Stimulated activated CD4-positive, alpha-beta T cell treated with anti-CD3 and anti-CD28 coated beads, Interleukin-2, amount 100 ng/mL, for 4 hours (primary cell): ENCODE measurements around the gene C1orf159.
A peak's percentile ranks its signal among the peaks of the same experiment; 100 is the strongest.
"Not testable (repeated sequence)": the region's sequence is repeated elsewhere in the genome, so short reads cannot be mapped to it uniquely, and the experiment has no call there.

Experiments used
- DNase-seq: peaks from one replicate; pipeline ENCODE4 v3.0.0-alpha.2; 2020; ENCODE audit warnings: low read depth

C1orf159 gene

DNA sequence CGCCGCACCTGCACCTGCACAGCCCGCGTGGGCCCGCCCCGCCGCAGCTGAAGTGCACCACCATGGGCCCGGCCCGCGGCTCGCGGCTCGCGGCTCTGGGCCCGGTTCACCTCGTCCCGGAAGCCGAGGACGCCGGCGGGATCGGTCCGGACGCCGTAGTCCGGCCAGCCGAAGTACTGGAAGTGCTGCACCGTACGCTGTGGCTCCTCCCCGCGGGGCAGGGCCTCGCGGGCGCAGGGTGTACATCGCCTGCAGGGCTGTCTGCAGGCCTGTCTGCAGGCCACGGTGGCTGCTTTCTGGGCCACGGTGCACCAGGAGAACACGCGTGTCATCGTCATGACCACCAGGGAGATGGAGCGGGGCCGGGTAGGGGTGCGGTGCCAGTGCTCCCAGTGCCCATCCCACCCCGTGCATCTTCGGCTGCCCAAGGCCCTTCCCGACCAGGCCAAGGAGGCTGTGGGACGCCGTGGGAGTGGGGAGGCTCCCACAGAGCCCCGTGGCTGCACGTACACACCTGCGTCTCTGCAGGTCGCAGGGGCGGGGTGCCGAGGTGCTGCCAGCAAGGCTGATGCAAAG lies 48.5 kb downstream of the C1orf159 start:
- DNase-seq: no peak

GRCh38 chr1:1066403-1067283 lies 49.2 kb downstream of the C1orf159 start:
- DNase-seq: no peak

DNA sequence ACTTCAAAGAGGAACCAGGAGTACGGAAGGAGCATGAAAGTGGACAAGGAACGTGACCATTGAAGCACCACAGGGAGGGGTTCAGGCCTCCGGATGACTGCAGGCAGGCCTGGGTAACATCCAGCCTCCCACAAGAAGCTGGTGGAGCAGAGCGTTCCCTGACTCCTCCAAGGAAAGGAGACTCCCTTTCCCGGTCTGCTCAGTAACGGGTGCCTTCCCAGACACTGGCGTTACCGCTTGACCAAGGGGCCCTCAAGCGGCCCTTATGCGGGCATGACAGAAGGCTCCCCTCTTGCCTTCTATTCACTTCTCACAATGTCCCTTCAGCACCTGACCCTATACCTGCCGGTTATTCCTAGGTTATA lies 50.0 kb downstream of the C1orf159 start:
- not testable (repeated sequence) for DNase-seq

GRCh38 chr1:1065265-1065939 lies 50.5 kb downstream of the C1orf159 start:
- DNase-seq: no peak

DNA sequence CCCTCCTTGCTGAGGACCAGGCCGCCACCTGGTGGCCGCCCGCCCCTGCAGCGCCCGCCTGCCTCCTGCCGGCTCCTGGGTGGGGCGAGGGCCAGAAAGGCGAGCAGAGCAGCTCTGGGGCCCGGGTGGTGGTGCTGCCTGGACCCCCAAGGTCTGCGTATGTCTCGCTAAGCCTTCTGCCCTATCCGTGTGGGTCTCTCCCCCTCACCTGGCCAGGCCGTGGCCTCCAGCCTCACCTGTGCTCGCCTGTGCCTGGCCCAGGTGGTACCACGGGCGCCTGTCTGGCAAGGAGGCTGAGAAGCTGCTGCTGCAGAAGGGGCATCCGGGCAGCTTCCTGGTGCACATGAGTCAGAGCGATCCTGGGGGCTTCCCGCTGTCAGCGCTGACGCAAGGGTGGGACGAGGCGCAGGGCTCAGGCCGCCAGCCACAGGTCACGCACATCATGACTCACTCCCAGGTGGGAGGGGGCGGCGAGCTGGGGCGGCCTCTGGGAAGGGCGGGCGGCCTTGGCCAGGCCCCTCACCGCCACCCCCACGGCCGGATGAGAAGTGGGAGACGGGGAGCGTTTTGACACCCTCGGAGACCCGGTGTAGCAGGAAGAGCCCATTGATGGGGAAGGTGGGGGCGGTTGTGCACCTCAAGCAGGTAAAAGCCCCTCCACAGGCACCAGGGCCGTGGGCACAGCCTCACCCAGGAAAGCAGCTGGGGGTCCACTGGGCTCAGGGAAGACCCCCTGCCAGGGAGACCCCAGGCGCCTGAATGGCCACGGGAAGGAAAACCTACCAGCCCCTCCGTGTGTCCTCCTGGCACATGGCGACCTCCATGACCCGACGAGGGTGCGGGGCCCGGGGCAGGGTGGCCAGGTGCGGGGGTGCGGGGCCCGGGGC lies 51.7 kb downstream of the C1orf159 start:
- peak; percentile 93 for DNase-seq

DNA sequence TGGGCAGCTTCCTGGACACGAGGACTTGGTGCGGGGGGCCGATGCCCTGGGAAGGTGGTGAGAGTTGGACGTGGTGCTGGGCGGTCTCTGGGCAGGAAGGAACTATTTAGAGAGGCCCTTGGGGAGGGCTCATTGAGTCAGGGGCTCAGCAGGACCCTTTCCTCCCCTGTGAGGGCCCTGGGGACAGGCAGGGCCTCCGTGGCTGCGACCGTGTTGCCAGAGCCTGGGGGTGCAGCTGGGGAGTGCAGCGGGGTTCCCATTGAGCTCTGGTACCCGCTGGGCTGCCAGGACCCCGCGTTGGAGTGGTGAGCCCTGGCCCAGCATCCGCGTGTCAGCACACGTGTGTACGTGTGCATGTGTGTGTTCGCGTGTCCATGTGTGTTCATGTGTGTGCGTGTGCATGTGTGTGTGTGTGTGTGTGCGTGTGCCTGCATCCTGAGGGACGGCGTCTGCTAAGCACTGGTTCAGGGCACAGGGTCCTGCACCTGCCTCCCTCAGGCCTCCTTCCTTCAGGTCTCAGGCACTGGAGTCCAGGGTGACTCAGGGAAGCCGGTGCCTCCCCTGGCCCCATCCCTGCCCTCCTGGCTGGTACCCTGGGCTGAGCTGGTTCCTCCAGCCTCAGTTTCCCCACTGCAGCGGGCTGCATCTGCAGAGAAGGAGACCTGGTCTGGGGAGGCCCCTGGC lies 52.5 kb downstream of the C1orf159 start:
- DNase-seq: no peak

GRCh38 chr1:1062348-1063163 lies 53.3 kb downstream of the C1orf159 start:
- DNase-seq: no peak

DNA sequence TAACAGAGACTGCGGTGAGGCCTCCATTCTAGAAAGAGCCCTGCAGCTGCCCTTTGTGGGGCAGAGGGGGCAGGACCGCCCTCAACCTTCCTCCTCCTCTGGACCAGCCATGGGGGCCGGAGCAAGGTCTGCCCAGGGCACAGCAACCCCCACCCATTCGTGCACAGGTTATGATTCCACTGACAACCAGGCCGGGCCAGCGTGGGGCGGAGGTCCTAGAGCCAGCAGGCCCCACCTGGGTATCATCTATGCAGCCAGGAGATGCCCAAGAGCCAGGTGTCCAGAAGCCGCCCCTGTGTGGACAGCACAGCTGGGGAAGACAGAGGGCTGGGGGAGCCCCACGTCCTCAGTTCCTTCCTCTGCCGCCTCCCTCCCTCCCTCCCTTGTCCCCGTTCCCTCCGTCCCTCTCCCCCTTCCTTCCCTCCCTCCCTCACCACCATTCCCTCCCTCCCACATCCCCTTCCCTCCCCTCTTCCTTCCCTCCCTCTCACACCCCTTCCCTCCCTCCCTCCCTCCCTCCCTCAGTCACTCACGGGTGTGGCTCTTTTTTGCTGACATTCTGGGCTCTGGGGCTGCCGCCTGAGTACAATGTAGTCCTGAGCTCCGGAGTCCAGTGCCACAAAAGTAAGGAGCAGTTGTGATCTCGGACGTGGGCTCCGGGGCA lies 54.1 kb downstream of the C1orf159 start:
- no peak for DNase-seq

DNA sequence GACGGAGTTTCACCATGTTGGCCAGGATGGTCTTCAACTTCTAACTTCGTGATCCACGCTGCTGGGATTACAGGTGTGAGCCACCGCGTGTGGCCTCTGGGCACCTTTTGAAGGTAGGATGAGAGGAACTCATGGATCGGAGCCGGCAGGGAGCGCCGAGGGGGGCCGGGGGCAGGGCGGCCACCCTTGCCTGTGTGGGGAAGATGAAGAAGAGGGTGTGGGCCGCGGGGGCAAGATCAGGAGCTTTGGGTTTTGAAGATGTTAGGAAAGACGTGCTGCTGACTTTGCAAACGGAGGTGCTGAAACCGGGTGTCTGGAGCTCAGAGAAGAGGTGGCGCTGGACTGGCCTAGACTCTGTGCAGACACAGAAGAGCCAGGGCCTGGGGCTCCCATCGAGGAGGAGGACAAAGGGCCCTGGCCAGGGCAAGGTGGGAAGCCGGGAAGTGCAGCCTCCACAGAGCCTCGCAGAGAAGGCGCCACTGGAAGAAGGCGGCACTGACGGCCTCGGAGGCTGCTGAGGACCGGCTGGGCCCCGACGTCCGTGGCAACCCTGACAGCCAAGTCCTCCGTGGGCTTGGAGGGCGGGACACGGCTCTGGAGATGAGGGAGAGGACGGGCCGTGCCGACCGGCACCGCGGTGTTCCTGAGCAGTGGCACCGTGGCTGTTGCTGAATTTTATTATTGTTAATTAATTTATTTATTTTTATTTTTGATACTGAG lies 55.4 kb downstream of the C1orf159 start:
- DNase-seq: no peak

- DNase-seq: peak; percentile 87
Observed at GRCh38 chr1:1059494-1060280, 56.2 kb downstream of the C1orf159 start.

DNA sequence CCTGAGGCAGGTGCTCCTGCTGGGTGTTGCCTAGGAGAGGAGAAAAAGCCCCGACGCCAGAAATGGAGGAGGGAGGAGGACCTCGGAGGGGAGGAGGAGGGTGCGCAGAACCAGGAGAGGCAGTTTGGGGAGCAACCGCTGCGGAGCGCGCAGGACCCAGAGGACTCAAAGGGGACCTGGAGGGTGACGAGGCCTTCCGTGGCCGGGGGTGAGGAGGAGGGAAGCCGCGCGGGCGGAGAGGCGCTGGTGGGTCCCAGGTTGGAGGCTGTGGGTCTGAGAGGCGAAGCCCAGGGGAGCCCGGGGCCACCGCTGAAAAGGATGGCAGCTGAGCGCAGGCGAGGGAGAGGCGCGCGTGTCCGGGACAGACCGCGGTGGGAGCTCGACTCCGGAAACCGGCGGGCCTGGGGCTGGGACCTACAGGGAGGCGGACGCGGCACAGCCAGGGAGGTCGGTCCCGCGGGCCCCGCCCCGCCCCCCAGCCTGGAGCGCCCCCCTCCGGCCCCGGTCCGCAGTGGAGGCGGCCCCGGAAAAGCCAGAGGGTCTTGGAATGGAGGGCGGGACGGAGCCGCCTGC lies 56.9 kb downstream of the C1orf159 start:
- DNase-seq: no peak

GRCh38 chr1:1058088-1058905 lies 57.6 kb downstream of the C1orf159 start:
- DNase-seq: no peak

GRCh38 chr1:1057769-1058087 lies 58.2 kb downstream of the C1orf159 start:
- not testable (repeated sequence) for DNase-seq

GRCh38 chr1:1055841-1056736 lies 59.8 kb downstream of the C1orf159 start:
- no peak for DNase-seq

DNA sequence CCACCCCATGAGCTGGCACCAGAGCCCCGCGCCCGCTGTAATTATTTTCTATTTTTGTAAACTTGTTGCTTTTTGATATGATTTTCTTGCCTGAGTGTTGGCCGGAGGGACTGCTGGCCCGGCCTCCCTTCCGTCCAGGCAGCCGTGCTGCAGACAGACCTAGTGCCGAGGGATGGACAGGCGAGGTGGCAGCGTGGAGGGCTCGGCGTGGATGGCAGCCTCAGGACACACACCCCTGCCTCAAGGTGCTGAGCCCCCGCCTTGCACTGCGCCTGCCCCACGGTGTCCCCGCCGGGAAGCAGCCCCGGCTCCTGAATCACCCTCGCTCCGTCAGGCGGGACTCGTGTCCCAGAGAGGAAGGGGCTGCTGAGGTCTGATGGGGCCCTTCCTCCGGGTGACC lies 60.9 kb downstream of the C1orf159 start:
- no peak for DNase-seq

DNA sequence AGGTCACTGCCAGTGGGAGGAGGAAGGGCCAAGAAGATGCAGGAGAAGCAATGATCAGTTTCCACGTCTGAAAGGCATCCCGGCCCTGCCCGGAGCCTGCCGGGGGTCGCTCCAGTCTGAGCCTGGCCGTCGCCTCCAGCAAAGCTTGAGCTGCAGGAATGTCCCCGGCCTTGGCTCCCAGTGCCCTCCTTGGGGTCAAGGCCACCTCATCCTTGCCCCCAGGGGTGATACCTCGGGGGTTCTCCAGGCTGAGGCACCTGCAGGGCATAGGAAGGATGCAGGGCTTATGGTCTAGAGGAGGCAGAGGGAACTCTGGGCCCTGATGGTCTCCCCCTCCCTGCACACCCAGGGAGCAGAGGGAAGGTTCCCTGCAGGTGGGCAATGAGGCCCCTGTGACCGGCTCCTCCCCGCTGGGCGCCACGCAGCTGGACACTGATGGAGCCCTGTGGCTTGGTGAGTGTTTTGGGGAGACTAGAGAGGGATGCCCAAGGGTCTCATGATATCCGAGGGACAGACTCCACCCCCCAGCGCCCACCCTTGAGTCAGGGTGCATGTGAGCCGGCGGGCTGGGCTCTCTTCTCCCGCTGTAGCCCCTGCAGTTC lies 61.7 kb downstream of the C1orf159 start:
- DNase-seq: no peak
